Neural progenitor cell (in vitro differentiated cells): Measurements from ENCODE around the gene LRFN4. TPM values are rescaled to one million over a fixed set of nuclear protein-coding genes. Genes with fewer than 3 reads are reported as not detected.

Experiments
- DNase-seq: peaks from one replicate; pipeline ENCODE4 v3.0.0-alpha.2; 2016; ENCODE audit warnings: low spot score
- H2AFZ ChIP-seq: fragments of 200-600 bp; sonication (generic); replicated peaks from 2 replicates; pipeline ENCODE4 v1.6.1; 2016; ENCODE audit warnings: antibody characterized with exemption
- H3F3A ChIP-seq: fragments of 200-600 bp; sonication (generic); 2 replicates; pipeline ENCODE4 v1.6.1; 2016; ENCODE audit warnings: antibody characterized with exemption, low read depth
- H3K27ac ChIP-seq: fragments of 200-600 bp; sonication (generic); 2 replicates; pipeline ENCODE4 v1.5.1; 2016; ENCODE audit warnings: mild to moderate bottlenecking
- H3K27me3 ChIP-seq: fragments of 200-600 bp; sonication (generic); 2 replicates; pipeline ENCODE4 v1.6.1; 2016; ENCODE audit warnings: mild to moderate bottlenecking, moderate library complexity
- H3K36me3 ChIP-seq: fragments of 200-600 bp; sonication (generic); 2 replicates; pipeline ENCODE4 v1.5.1; 2016
- H3K4me1 ChIP-seq: fragments of 200-600 bp; sonication (generic); 2 replicates; pipeline ENCODE4 v1.6.1; 2016; ENCODE audit warnings: mixed run types
- H3K4me2 ChIP-seq: fragments of 200-600 bp; sonication (generic); 2 replicates; pipeline ENCODE4 v1.6.1; 2016
- H3K4me3 ChIP-seq: fragments of 200-600 bp; sonication (generic); 2 replicates; pipeline ENCODE4 v1.5.1; 2016
- H3K79me2 ChIP-seq: fragments of 200-600 bp; sonication (generic); 2 replicates; pipeline ENCODE4 v1.6.1; 2016; ENCODE audit warnings: low read depth
- H3K9ac ChIP-seq: fragments of 200-600 bp; sonication (generic); 2 replicates; pipeline ENCODE4 v1.6.1; 2016
- H3K9me3 ChIP-seq: fragments of 200-600 bp; sonication (generic); 2 replicates; pipeline ENCODE4 v1.5.1; 2016; ENCODE audit warnings: low read depth
- H4K20me1 ChIP-seq: fragments of 200-600 bp; sonication (generic); 2 replicates; pipeline ENCODE4 v1.6.1; 2016; ENCODE audit warnings: low read depth
- H3K27ac Mint-ChIP-seq: 3 replicates; pipeline ENCODE4 v1.8.0; 2021; ENCODE audit warnings: mixed read lengths
- H3K27me3 Mint-ChIP-seq: 2 replicates; pipeline ENCODE4 v1.8.0; 2022; ENCODE audit warnings: low read depth, mild to moderate bottlenecking, inconsistent platforms, moderate library complexity, mixed read lengths; ENCODE audit not compliant: insufficient read depth
- H3K36me3 Mint-ChIP-seq: 3 replicates; pipeline ENCODE4 v1.8.0; 2021; ENCODE audit warnings: mixed read lengths
- H3K4me1 Mint-ChIP-seq: 3 replicates; pipeline ENCODE4 v1.8.0; 2021; ENCODE audit warnings: mixed read lengths
- H3K4me3 Mint-ChIP-seq: 3 replicates; pipeline ENCODE4 v1.8.0; 2021; ENCODE audit warnings: mild to moderate bottlenecking, moderate library complexity, mixed read lengths
- H3K9me3 Mint-ChIP-seq: 3 replicates; pipeline ENCODE4 v1.8.0; 2020; ENCODE audit warnings: mixed read lengths
- CTCF ChIP-seq: fragments of 200-600 bp; sonication (generic); IDR thresholded peaks from 2 replicates; pipeline ENCODE4 v1.5.1; 2017; ENCODE audit warnings: antibody characterized with exemption, mild to moderate bottlenecking
- EZH2 ChIP-seq: fragments of 200-600 bp; sonication (generic); IDR thresholded peaks from 2 replicates; pipeline ENCODE4 v1.6.1; 2017; ENCODE audit warnings: antibody characterized with exemption, mild to moderate bottlenecking, moderate library complexity
- EZH2phosphoT487 ChIP-seq: fragments of 200-600 bp; sonication (generic); IDR thresholded peaks from 2 replicates; pipeline ENCODE4 v1.6.1; 2017; ENCODE audit warnings: antibody characterized with exemption
- total RNA-seq: library from RNA; depleted of rRNA; stranded (reverse); fragments of >200 nt; gene quantifications from 2 replicates; pipeline ENCODE4 v1.2.3, GENCODE V29; 2015; ENCODE audit warnings: low replicate concordance

The LRFN4 gene
- total RNA-seq, 1 donor from 2014 or later = 6.7 TPM

GRCh38 chr11:66842896-66843775, 13.7 kb upstream of the LRFN4 start, which contains the start of gene RCE1:
TSS of gene RCE1 (plus strand) at chr11:66843441. CDS start at chr11:66843456, 15 bp downstream.
- Histone ChIP-seq H3K36me3 (no peaks in the 10 kb centered on the region), H4K20me1 (peaks cover 39% of the 10 kb centered on the region), H3F3A (peaks cover 10% of the 10 kb centered on the region), H3K9me3 (no peaks in the 10 kb centered on the region), H3K27ac (peak within 1 kb of the TSS; percentile 77), H3K9ac (peak within 1 kb of the TSS; percentile 93), H3K4me2 (peak within 1 kb of the TSS; percentile 99), H3K27me3 (no peaks in the 10 kb centered on the region), H3K4me1 (peaks cover 6% of the 10 kb centered on the region), H3K79me2 (peaks cover 36% of the 10 kb centered on the region), H3K4me3 (peak within 1 kb of the TSS; percentile 96), H2AFZ (peak within 1 kb of the TSS; percentile 95)
- peak; percentile 96 for DNase-seq
- TF ChIP-seq EZH2phosphoT487 (no peak), CTCF (no peak), EZH2 (no peak)
- Mint-ChIP-seq H3K27ac (peak within 1 kb of the TSS; percentile 67), H3K9me3 (no peaks in the 10 kb centered on the region), H3K4me1 (peaks cover 22% of the 10 kb centered on the region), H3K4me3 (peak within 1 kb of the TSS; percentile 91), H3K27me3 (peaks cover 5% of the 10 kb centered on the region), H3K36me3 (peaks cover 15% of the 10 kb centered on the region)

DNA sequence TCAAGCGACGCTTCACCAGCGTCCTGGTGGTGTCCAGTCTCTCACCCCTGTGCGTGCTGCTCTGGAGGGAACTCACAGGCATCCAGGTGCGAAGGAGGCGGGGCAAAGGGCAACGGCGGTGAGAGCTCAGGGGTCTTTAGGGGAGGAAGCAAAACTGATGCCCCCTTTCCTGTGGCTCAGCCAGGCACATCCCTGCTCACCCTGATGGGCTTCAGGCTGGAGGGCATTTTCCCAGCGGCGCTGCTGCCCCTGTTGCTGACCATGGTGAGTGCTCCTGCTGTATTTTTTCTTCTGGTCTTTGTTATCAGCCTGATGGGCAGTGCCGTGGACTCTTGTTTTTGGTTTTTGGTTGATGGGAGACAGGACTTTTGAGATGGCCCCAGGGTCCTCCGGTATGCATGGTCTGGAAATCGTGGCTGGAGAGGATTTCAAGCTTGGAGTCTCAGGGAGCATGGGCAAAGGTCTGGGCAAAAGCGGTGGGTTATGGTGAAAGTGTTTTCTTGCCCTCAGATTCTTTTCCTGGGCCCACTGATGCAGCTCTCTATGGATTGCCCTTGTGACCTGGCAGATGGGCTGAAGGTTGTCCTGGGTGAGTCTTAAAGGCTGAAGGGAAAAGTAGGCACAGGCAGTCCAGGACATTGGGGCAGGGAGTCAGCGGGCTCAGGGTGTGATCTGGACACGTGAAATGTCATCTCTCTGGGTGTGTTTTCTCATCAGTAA, 12.9 kb upstream of the LRFN4 start:
- peaks cover 39% of the 10 kb centered on the region for H4K20me1 ChIP-seq
- no peaks in the 10 kb centered on the region for H3K9me3 Mint-ChIP-seq
- H3K79me2 ChIP-seq = peaks cover 36% of the 10 kb centered on the region
- peaks cover 10% of the 10 kb centered on the region for H3F3A ChIP-seq
- no peaks in the 10 kb centered on the region for H3K36me3 ChIP-seq
- H3K4me3 Mint-ChIP-seq = peak overlapping the region; percentile 91
- H3K27ac Mint-ChIP-seq = peak overlapping the region; percentile 67
- H3K27me3 Mint-ChIP-seq = peaks cover 5% of the 10 kb centered on the region
- no peaks in the 10 kb centered on the region for H3K9me3 ChIP-seq
- peak overlapping the region; percentile 99 for H3K4me2 ChIP-seq
- H2AFZ ChIP-seq = peak overlapping the region; percentile 95
- peaks cover 22% of the 10 kb centered on the region for H3K4me1 Mint-ChIP-seq
- peaks cover 15% of the 10 kb centered on the region for H3K36me3 Mint-ChIP-seq
- H3K27ac ChIP-seq = peak overlapping the region; percentile 70
- peaks cover 6% of the 10 kb centered on the region for H3K4me1 ChIP-seq
- no peaks in the 10 kb centered on the region for H3K27me3 ChIP-seq
- H3K9ac ChIP-seq = peak overlapping the region; percentile 93
- H3K4me3 ChIP-seq = peak overlapping the region; percentile 96
- TF ChIP-seq CTCF (no peak), EZH2phosphoT487 (no peak), EZH2 (no peak)
- DNase-seq = no peak

DNA sequence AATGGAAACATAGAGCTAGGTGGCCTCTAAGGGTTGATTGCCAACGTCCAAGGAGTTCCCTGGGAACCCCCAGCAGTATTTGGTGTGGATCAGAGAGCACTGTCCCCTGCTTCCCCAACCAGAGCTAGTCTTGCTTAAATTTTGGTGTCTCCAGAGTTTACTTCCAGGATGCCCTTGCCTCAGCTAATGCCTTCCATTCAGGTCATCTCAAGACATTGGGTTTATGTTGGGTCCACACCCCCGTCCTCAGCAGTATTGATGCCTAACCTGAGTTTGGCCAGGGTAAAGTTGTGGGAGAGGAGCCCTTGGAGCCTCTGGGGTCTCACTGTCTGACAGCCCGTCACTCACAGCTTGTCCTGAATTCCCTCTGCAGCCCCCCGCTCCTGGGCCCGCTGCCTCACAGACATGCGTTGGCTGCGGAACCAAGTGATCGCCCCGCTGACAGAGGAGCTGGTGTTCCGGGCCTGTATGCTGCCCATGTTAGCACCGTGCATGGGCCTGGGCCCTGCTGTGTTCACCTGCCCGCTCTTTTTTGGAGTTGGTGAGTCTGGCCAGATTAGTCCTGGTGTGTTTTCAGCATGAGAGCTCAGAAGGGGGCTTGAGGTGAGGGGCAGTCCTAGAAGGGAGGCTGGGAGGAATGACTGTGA, 12.2 kb upstream of the LRFN4 start:
- H3K27ac ChIP-seq = no peak overlapping the region
- H3K4me2 ChIP-seq = peak overlapping the region; percentile 99
- Mint-ChIP-seq H3K4me3 (peak overlapping the region; percentile 91), H3K36me3 (peaks cover 13% of the 10 kb centered on the region), H3K27me3 (peaks cover 5% of the 10 kb centered on the region), H3K27ac (no peak overlapping the region), H3K4me1 (peaks cover 22% of the 10 kb centered on the region), H3K9me3 (no peaks in the 10 kb centered on the region)
- peaks cover 6% of the 10 kb centered on the region for H3K4me1 ChIP-seq
- no peak overlapping the region for H2AFZ ChIP-seq
- H3F3A ChIP-seq = peaks cover 6% of the 10 kb centered on the region
- H3K9ac ChIP-seq = no peak overlapping the region
- H3K36me3 ChIP-seq = no peaks in the 10 kb centered on the region
- no peaks in the 10 kb centered on the region for H3K9me3 ChIP-seq
- DNase-seq = no peak
- TF ChIP-seq CTCF = no peak
- peaks cover 39% of the 10 kb centered on the region for H4K20me1 ChIP-seq
- H3K27me3 ChIP-seq = no peaks in the 10 kb centered on the region
- H3K79me2 ChIP-seq = peaks cover 36% of the 10 kb centered on the region
- peak overlapping the region; percentile 96 for H3K4me3 ChIP-seq
